ENCODE measurements around the gene MAMDC2. TPM values are rescaled to one million over a fixed set of nuclear protein-coding genes. Genes with fewer than 3 reads are reported as not detected.

Gene MAMDC2
- total RNA-seq, 1 experiment from 2014 or later: 1.2 TPM

- DNase-seq (ENCODE audit: low read depth, low spot score) (peak; percentile 2), ATAC-seq (no peak)
- H4K20me1 ChIP-seq (ENCODE audit: insufficient read depth): no peaks in the 10 kb centered on the region
Measured at GRCh38 chr9:70192707-70193106, 149.1 kb downstream of the MAMDC2 start.

GRCh38 chr9:70195456-70195855 lies 151.8 kb downstream of the MAMDC2 start:
- ATAC-seq: no peak
- ChIA-PET RAD21 (ENCODE audit: low non-redundant PET in 1 of 2, low total read pairs in 2 of 2, uncharacterized antibody in 2 of 2, unreplicated experiment in 2 of 2) (no interaction called here), CTCF (no interaction called here), POLR2A (no interaction called here)
- Histone ChIP-seq H2AFZ (ENCODE audit: low read depth, low read length, poor library complexity, severe bottlenecking) (no peak overlapping the region), H3K4me3 (replicated peaks in 1 of 2; ENCODE audit: low read depth in 1 of 2, low read length in 2 of 2) (no peak overlapping the region), H3K27ac (ENCODE audit: low read depth, low read length) (no peak overlapping the region), H3K9ac (ENCODE audit: low read length) (no peak overlapping the region), H3K79me2 (ENCODE audit: insufficient read depth, low read length) (no peaks in the 10 kb centered on the region), H3K36me3 (ENCODE audit: control insufficient read depth in 1 of 2, insufficient read depth in 2 of 2, low read length in 2 of 2) (no peaks in the 10 kb centered on the region), H3K4me1 (ENCODE audit: control insufficient read depth in 1 of 2, insufficient read depth in 2 of 2, low read length in 2 of 2) (peaks cover 7 to 8% of the 10 kb centered on the region in 2 experiments), H4K20me1 (ENCODE audit: insufficient read depth) (no peaks in the 10 kb centered on the region), H3K9me2 (ENCODE audit: insufficient read depth) (no peaks in the 10 kb centered on the region), H3K4me2 (ENCODE audit: low read length) (no peak overlapping the region), H3K27me3 (ENCODE audit: insufficient read depth, low read length) (no peaks in the 10 kb centered on the region), H3K9me3 (ENCODE audit: control insufficient read depth in 1 of 2, insufficient read depth in 1 of 2, low read depth in 1 of 2, low read length in 2 of 2) (no peaks in the 10 kb centered on the region)
- no peak for DNase-seq (ENCODE audit: low read depth, low spot score)
- BruUV-seq (replicated peaks): no TSS peak
- no peak for TF ChIP-seq SP1 (IDR thresholded peaks at IDR 0.05; ENCODE audit: low read depth)
- TF ChIP-seq FOSL1 (IDR thresholded peaks at IDR 0.05; ENCODE audit: low read depth): no peak
- no peak for TF ChIP-seq MAX (IDR thresholded peaks at IDR 0.05)
- TF ChIP-seq JUND (IDR thresholded peaks at IDR 0.05): no peak
- no peak for TF ChIP-seq POLR2A (IDR thresholded peaks at IDR 0.05; ENCODE audit: borderline replicate concordance, extremely low read depth, insufficient read depth, insufficient read length)
- no peak for TF ChIP-seq EZH2 (IDR thresholded peaks at IDR 0.05)
- intact Hi-C loops (cut with micrococcal nuclease): no loop called here

More at GRCh38 chr9:70192707-70193106, 149.1 kb downstream of the MAMDC2 start:
- Histone ChIP-seq H3K4me1 (ENCODE audit: control insufficient read depth in 1 of 2, insufficient read depth in 2 of 2, low read length in 2 of 2) (peaks cover 7 to 8% of the 10 kb centered on the region in 2 experiments), H3K27me3 (ENCODE audit: insufficient read depth, low read length) (no peaks in the 10 kb centered on the region), H3K9ac (ENCODE audit: low read length) (no peak overlapping the region), H3K4me3 (replicated peaks in 1 of 2; ENCODE audit: low read depth in 1 of 2, low read length in 2 of 2) (no peak overlapping the region), H3K9me2 (ENCODE audit: insufficient read depth) (no peaks in the 10 kb centered on the region), H3K27ac (ENCODE audit: low read depth, low read length) (no peak overlapping the region), H3K4me2 (ENCODE audit: low read length) (peak overlapping the region; percentile 47), H3K36me3 (ENCODE audit: control insufficient read depth in 1 of 2, insufficient read depth in 2 of 2, low read length in 2 of 2) (no peaks in the 10 kb centered on the region), H3K9me3 (ENCODE audit: control insufficient read depth in 1 of 2, insufficient read depth in 1 of 2, low read depth in 1 of 2, low read length in 2 of 2) (no peaks in the 10 kb centered on the region), H3K79me2 (ENCODE audit: insufficient read depth, low read length) (no peaks in the 10 kb centered on the region), H2AFZ (ENCODE audit: low read depth, low read length, poor library complexity, severe bottlenecking) (no peak overlapping the region)
- POLR2A ChIA-PET: no interaction called here
- intact Hi-C loops (cut with micrococcal nuclease): no loop called here
- BruUV-seq (replicated peaks): no TSS peak
- peak; percentile 24 for TF ChIP-seq JUND (IDR thresholded peaks at IDR 0.05)
- TF ChIP-seq MAX (IDR thresholded peaks at IDR 0.05): no peak
- TF ChIP-seq POLR2A (IDR thresholded peaks at IDR 0.05; ENCODE audit: borderline replicate concordance, extremely low read depth, insufficient read depth, insufficient read length): no peak
- TF ChIP-seq SIN3A (IDR thresholded peaks at IDR 0.05; ENCODE audit: low read depth): 0 out of 2 replicates have a peak, but pooled peaks have one; percentile 22
- TF ChIP-seq SP1 (IDR thresholded peaks at IDR 0.05; ENCODE audit: low read depth): peak; percentile 37
- CTCF ChIA-PET: no interaction called here
- RAD21 ChIA-PET (ENCODE audit: low non-redundant PET in 1 of 2, low total read pairs in 2 of 2, uncharacterized antibody in 2 of 2, unreplicated experiment in 2 of 2): no interaction called here

Measured in HCT116 (cell line).